Karpas-422 (cell line): ENCODE measurements around the gene BSG. TPM values are rescaled to one million over a fixed set of nuclear protein-coding genes. Genes with fewer than 3 reads are reported as not detected.

Experiments
- DNase-seq: peaks from one replicate; pipeline ENCODE4 v3.0.0-alpha.2; 2015
- H2AFZ ChIP-seq: fragments of 200-600 bp; sonication (generic); 2 replicates; pipeline ENCODE4 v1.6.1; 2014; ENCODE audit warnings: antibody characterized with exemption, low read length, mixed read lengths
- H3K27ac ChIP-seq: fragments of 200-600 bp; sonication (generic); 2 replicates; pipeline ENCODE4 v1.5.1; 2014; ENCODE audit warnings: mild to moderate bottlenecking, low read length, moderate library complexity
- H3K27me3 ChIP-seq: fragments of 200-600 bp; sonication (generic); 2 replicates; pipeline ENCODE4 v1.6.1; 2014; ENCODE audit warnings: low read length, mixed read lengths
- H3K36me3 ChIP-seq: fragments of 200-600 bp; sonication (generic); 2 replicates; pipeline ENCODE4 v1.6.1; 2014; ENCODE audit warnings: low read length, mixed read lengths; ENCODE audit not compliant: insufficient read depth
- H3K4me1 ChIP-seq: fragments of 200-600 bp; sonication (generic); 2 replicates; pipeline ENCODE4 v1.6.1; 2014; ENCODE audit warnings: mild to moderate bottlenecking, low read length, mixed read lengths
- H3K4me2 ChIP-seq: fragments of 200-600 bp; sonication (generic); 2 replicates; pipeline ENCODE4 v1.6.1; 2014; ENCODE audit warnings: low read length, low read depth, mild to moderate bottlenecking; ENCODE audit not compliant: poor library complexity, severe bottlenecking
- H3K4me3 ChIP-seq: fragments of 200-600 bp; sonication (generic); 2 replicates; pipeline ENCODE4 v1.5.1; 2014; ENCODE audit warnings: mild to moderate bottlenecking, antibody characterized with exemption, low read length, mixed read lengths
- H3K79me2 ChIP-seq: fragments of 200-600 bp; sonication (generic); 2 replicates; pipeline ENCODE4 v1.6.1; 2014; ENCODE audit warnings: mild to moderate bottlenecking, low read length, mixed read lengths
- H3K9ac ChIP-seq: fragments of 200-600 bp; sonication (generic); 2 replicates; pipeline ENCODE4 v1.6.0; 2014; ENCODE audit warnings: low read length
- H3K9me2 ChIP-seq: fragments of 200-600 bp; sonication (generic), shearing (Covaris generic); replicated peaks from 2 replicates; pipeline ENCODE4 v1.6.0; 2014; ENCODE audit warnings: mild to moderate bottlenecking, low read length, moderate library complexity; ENCODE audit not compliant: insufficient read depth
- H3K9me3 ChIP-seq: fragments of 300-700, 200-600 bp; sonication (generic); 2 replicates; pipeline ENCODE4 v1.6.1; 2014; ENCODE audit warnings: low read length, mixed read lengths
- H4K20me1 ChIP-seq: fragments of 200-600 bp; sonication (generic); 2 replicates; pipeline ENCODE4 v1.6.1; 2014; ENCODE audit warnings: mild to moderate bottlenecking, antibody characterized with exemption, low read length, low read depth; ENCODE audit not compliant: insufficient read depth
- total RNA-seq: library from RNA; depleted of rRNA; stranded (reverse); fragments of >200 nt; shearing (Covaris generic); gene quantifications from 2 replicates; pipeline ENCODE4 v1.2.3, GENCODE V29; 2014; ENCODE audit warnings: low replicate concordance

The BSG gene
- total RNA-seq, 1 experiment from 2014 or later: 124 TPM

GRCh38 chr19:566403-566802, 6.0 kb upstream of the BSG start:
- no peaks in the 10 kb centered on the region for H4K20me1 ChIP-seq
- H3K79me2 ChIP-seq: no peaks in the 10 kb centered on the region
- H3K36me3 ChIP-seq: no peaks in the 10 kb centered on the region
- H3K27me3 ChIP-seq: no peaks in the 10 kb centered on the region
- H3K9me3 ChIP-seq: no peaks in the 10 kb centered on the region
- H3K4me1 ChIP-seq: peaks cover 5% of the 10 kb centered on the region
- no peak overlapping the region for H3K4me3 ChIP-seq
- no peak overlapping the region for H2AFZ ChIP-seq
- DNase-seq: no peak
- H3K9me2 ChIP-seq: no peaks in the 10 kb centered on the region
- no peak overlapping the region for H3K9ac ChIP-seq
- no peak overlapping the region for H3K27ac ChIP-seq
- no peak overlapping the region for H3K4me2 ChIP-seq

GRCh38 chr19:566844-567243, 5.6 kb upstream of the BSG start:
- DNase-seq: no peak
- Histone ChIP-seq H3K9ac (no peak overlapping the region), H3K27ac (no peak overlapping the region)

GRCh38 chr19:567296-567900, 5.0 kb upstream of the BSG start:
- Histone ChIP-seq H3K79me2 (no peaks in the 10 kb centered on the region), H3K4me3 (no peak overlapping the region), H3K9me2 (no peaks in the 10 kb centered on the region), H3K36me3 (no peaks in the 10 kb centered on the region), H3K27me3 (no peaks in the 10 kb centered on the region), H3K27ac (no peak overlapping the region), H3K4me1 (peaks cover 11% of the 10 kb centered on the region), H3K4me2 (no peak overlapping the region), H3K9me3 (no peaks in the 10 kb centered on the region), H2AFZ (no peak overlapping the region), H3K9ac (no peak overlapping the region), H4K20me1 (no peaks in the 10 kb centered on the region)
- no peak for DNase-seq

More at GRCh38 chr19:566844-567243, 5.6 kb upstream of the BSG start:
- no peaks in the 10 kb centered on the region for H3K9me2 ChIP-seq
- no peaks in the 10 kb centered on the region for H3K79me2 ChIP-seq
- H3K4me2 ChIP-seq: no peak overlapping the region
- no peaks in the 10 kb centered on the region for H3K27me3 ChIP-seq
- no peaks in the 10 kb centered on the region for H3K9me3 ChIP-seq
- no peak overlapping the region for H3K4me3 ChIP-seq
- no peak overlapping the region for H2AFZ ChIP-seq
- H4K20me1 ChIP-seq: no peaks in the 10 kb centered on the region
- H3K4me1 ChIP-seq: peaks cover 9% of the 10 kb centered on the region
- H3K36me3 ChIP-seq: no peaks in the 10 kb centered on the region

- Histone ChIP-seq H3K9me3 (no peaks in the 10 kb centered on the region), H3K9ac (no peak overlapping the region), H3K36me3 (peaks cover 5% of the 10 kb centered on the region; the same call in 1 of the 2 replicates), H2AFZ (no peak overlapping the region), H3K27ac (no peak overlapping the region), H3K27me3 (no peaks in the 10 kb centered on the region), H3K4me3 (no peak overlapping the region), H3K4me1 (peaks cover 29% of the 10 kb centered on the region), H3K79me2 (peaks cover 29% of the 10 kb centered on the region), H3K9me2 (no peaks in the 10 kb centered on the region), H4K20me1 (peaks cover 21% of the 10 kb centered on the region), H3K4me2 (no peak overlapping the region)
- DNase-seq: no peak
Observed at GRCh38 chr19:570251-570686, 2.1 kb upstream of the BSG start.

GRCh38 chr19:570937-571565, 1.3 kb upstream of the BSG start:
- peaks cover 5% of the 10 kb centered on the region; the same call in 1 of the 2 replicates for H3K36me3 ChIP-seq
- H3K9ac ChIP-seq: peak overlapping the region; percentile 77
- peak overlapping the region; percentile 93 for H3K27ac ChIP-seq
- peaks cover 29% of the 10 kb centered on the region for H3K4me1 ChIP-seq
- H3K4me2 ChIP-seq: peak overlapping the region; percentile 71
- H4K20me1 ChIP-seq: peaks cover 26% of the 10 kb centered on the region
- peak overlapping the region; percentile 71 for H3K4me3 ChIP-seq
- H3K9me3 ChIP-seq: no peaks in the 10 kb centered on the region
- H3K27me3 ChIP-seq: no peaks in the 10 kb centered on the region
- H2AFZ ChIP-seq: peak overlapping the region; percentile 99
- peak; percentile 84 for DNase-seq
- H3K79me2 ChIP-seq: peaks cover 35% of the 10 kb centered on the region
- no peaks in the 10 kb centered on the region for H3K9me2 ChIP-seq

- Histone ChIP-seq H4K20me1 (peaks cover 29% of the 10 kb centered on the region), H3K9me2 (no peaks in the 10 kb centered on the region), H3K36me3 (peaks cover 5% of the 10 kb centered on the region; the same call in 1 of the 2 replicates), H3K4me2 (peak overlapping the region; percentile 71), H3K79me2 (peaks cover 41% of the 10 kb centered on the region), H3K27ac (peak overlapping the region; percentile 93), H3K4me1 (peaks cover 29% of the 10 kb centered on the region), H2AFZ (peak overlapping the region; percentile 99), H3K9ac (peak overlapping the region; percentile 77), H3K4me3 (peak overlapping the region; percentile 71), H3K9me3 (no peaks in the 10 kb centered on the region), H3K27me3 (no peaks in the 10 kb centered on the region)
- peak; percentile 78 for DNase-seq
Observed at GRCh38 chr19:571566-571974, 826 bp upstream of the BSG start.

GRCh38 chr19:572743-573518, 535 bp downstream of the BSG start:
- H3K9me3 ChIP-seq: no peaks in the 10 kb centered on the region
- peak overlapping the region; percentile 82 for H3K4me3 ChIP-seq
- H3K9ac ChIP-seq: peak overlapping the region; percentile 100
- peak; percentile 59 for DNase-seq
- H2AFZ ChIP-seq: no peak overlapping the region; the same call in 1 of the 2 replicates
- H3K79me2 ChIP-seq: peaks cover 54% of the 10 kb centered on the region
- H3K9me2 ChIP-seq: no peaks in the 10 kb centered on the region
- H3K36me3 ChIP-seq: peaks cover 5% of the 10 kb centered on the region; the same call in 1 of the 2 replicates
- peak overlapping the region; percentile 78 for H3K4me2 ChIP-seq
- no peaks in the 10 kb centered on the region for H3K27me3 ChIP-seq
- peaks cover 37% of the 10 kb centered on the region for H4K20me1 ChIP-seq
- peak overlapping the region; percentile 68 for H3K27ac ChIP-seq
- H3K4me1 ChIP-seq: peaks cover 29% of the 10 kb centered on the region

- H3K9me2 ChIP-seq: no peaks in the 10 kb centered on the region
- peak overlapping the region; percentile 78 for H3K4me2 ChIP-seq
- peaks cover 29% of the 10 kb centered on the region for H3K4me1 ChIP-seq
- H3K27ac ChIP-seq: peak overlapping the region; percentile 68
- peaks cover 5% of the 10 kb centered on the region; the same call in 1 of the 2 replicates for H3K36me3 ChIP-seq
- peak overlapping the region; percentile 100 for H3K9ac ChIP-seq
- peaks cover 42% of the 10 kb centered on the region for H4K20me1 ChIP-seq
- H3K27me3 ChIP-seq: no peaks in the 10 kb centered on the region
- no peak for DNase-seq
- H3K79me2 ChIP-seq: peaks cover 60% of the 10 kb centered on the region
- H2AFZ ChIP-seq: no peak overlapping the region
- no peaks in the 10 kb centered on the region for H3K9me3 ChIP-seq
- peak overlapping the region; percentile 82 for H3K4me3 ChIP-seq
Observed at GRCh38 chr19:573519-573825, 1.1 kb downstream of the BSG start.
